Neutrophil (primary cell): Measurements from ENCODE around the gene RBMS1.

Experiments
- H3K27ac ChIP-seq: fragments of 200-600 bp; sonication (generic); 2 replicates; pipeline ENCODE4 v1.5.1; 2016; ENCODE audit warnings: mild to moderate bottlenecking, moderate library complexity
- H3K27me3 ChIP-seq: fragments of 200-600 bp; sonication (generic); 2 replicates; pipeline ENCODE4 v1.6.0; 2016; ENCODE audit warnings: mild to moderate bottlenecking
- H3K36me3 ChIP-seq: fragments of 200-600 bp; sonication (generic); 2 replicates; pipeline ENCODE4 v1.5.1; 2017
- H3K4me1 ChIP-seq, 2 experiments: fragments of 200-600 bp in 1 of 2; sonication (generic) in 1 of 2; 1 replicate in 1 of 2; 2 replicates in 1 of 2; pipeline versions ENCODE4 v1.5.1 to v1.6.1; 2013 to 2016; ENCODE audit warnings: low read depth in 1 of 2, low read length in 1 of 2, mild to moderate bottlenecking in 1 of 2, moderate library complexity in 1 of 2; ENCODE audit not compliant: control insufficient read depth in 1 of 2, insufficient read depth in 1 of 2
- H3K4me3 ChIP-seq, 2 experiments: fragments of 200-600 bp in 1 of 2; sonication (generic) in 1 of 2; 1 replicate in 1 of 2; 2 replicates in 1 of 2; pipeline ENCODE4 v1.5.1; 2013 to 2016; ENCODE audit warnings: low read depth in 1 of 2, low read length in 1 of 2, mild to moderate bottlenecking in 1 of 2, moderate library complexity in 1 of 2
- H3K9me3 ChIP-seq: fragments of 200-600 bp; sonication (generic); 2 replicates; pipeline ENCODE4 v1.5.1; 2016
- CTCF ChIP-seq: fragments of 200-600 bp; sonication (generic); IDR thresholded peaks from 2 replicates; pipeline ENCODE4 v1.5.1; 2016; ENCODE audit warnings: antibody characterized with exemption

The RBMS1 gene

GRCh38 chr2:160379399-160379798 is 114.2 kb downstream of the RBMS1 start:
- Histone ChIP-seq H3K27me3 (no peaks in the 10 kb centered on the region), H3K9me3 (no peaks in the 10 kb centered on the region), H3K4me3 (peak overlapping the region; percentile 47 to 53), H3K36me3 (no peaks in the 10 kb centered on the region), H3K27ac (peak overlapping the region; percentile 79), H3K4me1 (peaks cover 89 to 98% of the 10 kb centered on the region in 2 experiments)
- TF ChIP-seq CTCF, result no peak

- Histone ChIP-seq H3K27ac (peak overlapping the region; percentile 65), H3K27me3 (no peaks in the 10 kb centered on the region), H3K4me1 (peaks cover 100% of the 10 kb centered on the region in 2 experiments), H3K4me3 (no peak overlapping the region), H3K36me3 (no peaks in the 10 kb centered on the region), H3K9me3 (no peaks in the 10 kb centered on the region)
- TF ChIP-seq CTCF, result no peak
These were observed 116.2 kb downstream of the RBMS1 start for GRCh38 chr2:160377204-160377995.

GRCh38 chr2:160376576-160376975 is 117.0 kb downstream of the RBMS1 start:
- Histone ChIP-seq H3K4me3 (no peak overlapping the region), H3K9me3 (no peaks in the 10 kb centered on the region), H3K27me3 (no peaks in the 10 kb centered on the region), H3K4me1 (peaks cover 100% of the 10 kb centered on the region in 2 experiments), H3K27ac (peak overlapping the region; percentile 65), H3K36me3 (no peaks in the 10 kb centered on the region)
- no peak for TF ChIP-seq CTCF

GRCh38 chr2:160375802-160376469 is 117.7 kb downstream of the RBMS1 start:
- Histone ChIP-seq H3K27ac (peak overlapping the region; percentile 65), H3K9me3 (no peaks in the 10 kb centered on the region), H3K36me3 (no peaks in the 10 kb centered on the region), H3K4me1 (peaks cover 100% of the 10 kb centered on the region in 2 experiments), H3K4me3 (peak overlapping the region; percentile 31 to 39), H3K27me3 (no peaks in the 10 kb centered on the region)
- TF ChIP-seq CTCF, result no peak

GRCh38 chr2:160375037-160375436 is 118.6 kb downstream of the RBMS1 start:
- TF ChIP-seq CTCF, result no peak
- H3K4me3 ChIP-seq, result no peak overlapping the region
- peaks cover 93% of the 10 kb centered on the region in 2 experiments for H3K4me1 ChIP-seq
- H3K9me3 ChIP-seq, result no peaks in the 10 kb centered on the region
- H3K27ac ChIP-seq, result peak overlapping the region; percentile 65
- H3K36me3 ChIP-seq, result no peaks in the 10 kb centered on the region
- H3K27me3 ChIP-seq, result no peaks in the 10 kb centered on the region
